HFFc6 (cell line): ENCODE measurements around the gene ACOXL. TPM values are rescaled to one million over a fixed set of nuclear protein-coding genes. Genes with fewer than 3 reads are reported as not detected.

Source experiments
- DNase-seq: peaks from one replicate; pipeline ENCODE4 v3.0.0-alpha.2; 2018
- H3K27ac Mint-ChIP-seq: 2 replicates; pipeline ENCODE4 v1.8.0; 2020; ENCODE audit warnings: mild to moderate bottlenecking, mixed read lengths
- H3K27me3 Mint-ChIP-seq: 2 replicates; pipeline ENCODE4 v1.8.0; 2021; ENCODE audit warnings: mild to moderate bottlenecking, moderate library complexity, mixed read lengths; ENCODE audit not compliant: insufficient read depth
- H3K36me3 Mint-ChIP-seq: 2 replicates; pipeline ENCODE4 v1.8.0; 2021; ENCODE audit warnings: low read depth, mixed read lengths
- H3K4me1 Mint-ChIP-seq: 2 replicates; pipeline ENCODE4 v1.8.0; 2020; ENCODE audit warnings: low read depth, mixed read lengths
- H3K4me3 Mint-ChIP-seq: 2 replicates; pipeline ENCODE4 v1.8.0; 2020; ENCODE audit warnings: mild to moderate bottlenecking, moderate library complexity, mixed read lengths
- H3K9me3 Mint-ChIP-seq: 2 replicates; pipeline ENCODE4 v1.8.0; 2020; ENCODE audit warnings: mild to moderate bottlenecking, mixed read lengths
- total RNA-seq, 6 experiments: library from RNA; stranded (reverse); fragmentation: NEBNext Ultra II Directional; extraction: Animal tissue kit (Norgen Biotek cat#: 25700); gene quantifications; 2 replicates in 1 of 6; 3 replicates in 5 of 6; pipeline ENCODE4 v1.2.3, GENCODE V29; 2021
- TF ChIP-seq, protein P1 (sequence below): fragments of 200-600 bp; sonication (generic); IDR thresholded peaks from 2 replicates; pipeline ENCODE4 v1.5.0; 2021; ENCODE audit warnings: antibody characterized with exemption, mild to moderate bottlenecking

ACOXL gene
- total RNA-seq, 6 experiments from 2014 or later = not detected

DNA sequence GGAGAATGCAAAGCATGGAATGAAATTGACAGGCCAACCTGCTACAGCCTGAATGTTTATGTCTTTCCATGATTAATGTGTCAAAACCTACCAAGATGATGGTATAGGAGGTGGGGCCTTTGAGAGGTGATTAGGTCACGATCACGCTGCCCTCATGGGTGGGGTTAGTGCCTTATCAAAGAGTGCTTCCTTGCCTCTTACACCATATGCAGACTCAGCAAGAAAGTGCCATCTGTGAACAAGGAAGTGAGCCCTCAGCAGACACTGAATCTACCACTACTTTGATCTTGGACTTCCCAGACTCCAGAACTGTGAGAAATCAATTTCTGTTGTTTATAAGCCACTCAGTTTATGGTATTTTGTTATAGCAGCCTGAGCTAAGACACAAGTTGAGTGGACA is 240.9 kb downstream of the ACOXL start:
- DNase-seq = no peak
- no peak overlapping the region for H3K4me3 Mint-ChIP-seq
- H3K36me3 Mint-ChIP-seq = no peaks in the 10 kb centered on the region
- TF ChIP-seq, protein P1, sequence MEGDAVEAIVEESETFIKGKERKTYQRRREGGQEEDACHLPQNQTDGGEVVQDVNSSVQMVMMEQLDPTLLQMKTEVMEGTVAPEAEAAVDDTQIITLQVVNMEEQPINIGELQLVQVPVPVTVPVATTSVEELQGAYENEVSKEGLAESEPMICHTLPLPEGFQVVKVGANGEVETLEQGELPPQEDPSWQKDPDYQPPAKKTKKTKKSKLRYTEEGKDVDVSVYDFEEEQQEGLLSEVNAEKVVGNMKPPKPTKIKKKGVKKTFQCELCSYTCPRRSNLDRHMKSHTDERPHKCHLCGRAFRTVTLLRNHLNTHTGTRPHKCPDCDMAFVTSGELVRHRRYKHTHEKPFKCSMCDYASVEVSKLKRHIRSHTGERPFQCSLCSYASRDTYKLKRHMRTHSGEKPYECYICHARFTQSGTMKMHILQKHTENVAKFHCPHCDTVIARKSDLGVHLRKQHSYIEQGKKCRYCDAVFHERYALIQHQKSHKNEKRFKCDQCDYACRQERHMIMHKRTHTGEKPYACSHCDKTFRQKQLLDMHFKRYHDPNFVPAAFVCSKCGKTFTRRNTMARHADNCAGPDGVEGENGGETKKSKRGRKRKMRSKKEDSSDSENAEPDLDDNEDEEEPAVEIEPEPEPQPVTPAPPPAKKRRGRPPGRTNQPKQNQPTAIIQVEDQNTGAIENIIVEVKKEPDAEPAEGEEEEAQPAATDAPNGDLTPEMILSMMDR = no peak
- H3K4me1 Mint-ChIP-seq = no peaks in the 10 kb centered on the region
- peaks cover 34% of the 10 kb centered on the region for H3K27me3 Mint-ChIP-seq
- no peaks in the 10 kb centered on the region for H3K9me3 Mint-ChIP-seq
- no peak overlapping the region for H3K27ac Mint-ChIP-seq

- Mint-ChIP-seq H3K4me1 (no peaks in the 10 kb centered on the region), H3K27ac (no peak overlapping the region), H3K9me3 (no peaks in the 10 kb centered on the region), H3K27me3 (peaks cover 26% of the 10 kb centered on the region), H3K4me3 (no peak overlapping the region), H3K36me3 (no peaks in the 10 kb centered on the region)
- no peak for DNase-seq
- TF ChIP-seq, protein P1 = no peak
Observed at GRCh38 chr2:110977403-110977802, 245.0 kb downstream of the ACOXL start.

DNA sequence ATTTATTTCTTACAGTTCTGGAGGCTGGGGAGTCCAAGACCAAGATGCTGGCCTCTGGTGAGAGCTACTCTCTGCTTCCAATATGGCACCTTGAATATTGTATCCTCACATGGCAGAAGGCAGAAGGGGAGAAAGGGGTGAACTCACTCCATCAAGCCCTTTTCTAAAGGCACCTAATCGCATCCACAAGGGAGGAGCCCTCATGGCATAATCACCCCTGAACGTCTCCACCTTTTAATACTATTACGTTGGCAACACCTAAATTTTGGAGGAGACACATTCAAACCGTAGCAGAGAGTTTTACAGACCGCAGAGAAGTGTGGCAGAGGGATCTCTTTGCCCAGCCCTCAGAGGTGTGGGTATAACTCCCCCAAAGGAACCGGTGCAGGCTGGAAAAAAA is 245.8 kb downstream of the ACOXL start:
- Mint-ChIP-seq H3K27me3 (peaks cover 21% of the 10 kb centered on the region), H3K4me3 (no peak overlapping the region), H3K27ac (no peak overlapping the region), H3K9me3 (no peaks in the 10 kb centered on the region), H3K36me3 (no peaks in the 10 kb centered on the region), H3K4me1 (no peaks in the 10 kb centered on the region)
- TF ChIP-seq, protein P1 = no peak
- DNase-seq = no peak

- TF ChIP-seq, protein P1 = no peak
- Mint-ChIP-seq H3K9me3 (no peaks in the 10 kb centered on the region), H3K27ac (no peak overlapping the region), H3K4me1 (no peaks in the 10 kb centered on the region), H3K36me3 (no peaks in the 10 kb centered on the region), H3K27me3 (peaks cover 18% of the 10 kb centered on the region), H3K4me3 (no peak overlapping the region)
- no peak for DNase-seq
Observed at GRCh38 chr2:110978756-110979470, 246.5 kb downstream of the ACOXL start.

- no peaks in the 10 kb centered on the region for H3K9me3 Mint-ChIP-seq
- H3K4me3 Mint-ChIP-seq = no peak overlapping the region
- peaks cover 17% of the 10 kb centered on the region for H3K27me3 Mint-ChIP-seq
- no peak overlapping the region for H3K27ac Mint-ChIP-seq
- no peak for DNase-seq
- H3K36me3 Mint-ChIP-seq = no peaks in the 10 kb centered on the region
- H3K4me1 Mint-ChIP-seq = no peaks in the 10 kb centered on the region
- TF ChIP-seq, protein P1 = no peak
Observed at GRCh38 chr2:110979471-110980338, 247.3 kb downstream of the ACOXL start.
